IMR-90 (cell line): ENCODE measurements around the gene SGCA. TPM values are rescaled to one million over a fixed set of nuclear protein-coding genes. Genes with fewer than 3 reads are reported as not detected.

Source experiments
- ATAC-seq: fragments of 200-7000 bp; cut with Tn5 transposase; 2 replicates; pipeline ENCODE4 v1.9.1; 2020; ENCODE audit warnings: low read depth, mild to moderate bottlenecking, moderate library complexity
- BruUV-seq: library from RNA; stranded (reverse); fragments of 400-500 nt; replicated peaks from 2 replicates; lab custom pipeline; 2021; lab: Mats Ljungman, UMichigan
- CTCF ChIA-PET: fragments of 300-600 bp; formaldehyde crosslinking; extraction: SDS; loops from one replicate; lab custom pipeline; 2021; ENCODE audit warnings: antibody characterized with exemption; lab: Yijun Ruan, JAX
- POLR2A ChIA-PET: fragments of 300-600 bp; sonication (Branson Sonifier 250); formaldehyde crosslinking; loops from one replicate; lab custom pipeline; 2022; ENCODE audit warnings: antibody characterized with exemption; ENCODE audit not compliant: unreplicated experiment; lab: Charles Lee
- DNase-seq: peaks from one replicate; pipeline ENCODE4 v3.0.0; 2013
- H2AFZ ChIP-seq: replicated peaks from 2 replicates; pipeline ENCODE3; 2013; ENCODE audit warnings: low read length, mild to moderate bottlenecking; ENCODE audit not compliant: poor library complexity
- H2AK5ac ChIP-seq: 2 replicates; pipeline ENCODE4 v1.6.1; 2013; ENCODE audit warnings: low read depth, low read length, inconsistent platforms
- H2AK9ac ChIP-seq: replicated peaks from 2 replicates; pipeline ENCODE3; 2013; ENCODE audit warnings: mild to moderate bottlenecking, low read depth, low read length, moderate library complexity; ENCODE audit not compliant: poor library complexity
- H2BK120ac ChIP-seq: 2 replicates; pipeline ENCODE4 v1.6.1; 2013; ENCODE audit warnings: low read depth, low read length, inconsistent platforms
- H2BK15ac ChIP-seq: 3 replicates; pipeline ENCODE4 v1.6.1; 2013; ENCODE audit warnings: low read depth, low read length, inconsistent platforms
- H2BK20ac ChIP-seq: 2 replicates; pipeline ENCODE4 v1.6.1; 2013; ENCODE audit warnings: low read depth, mild to moderate bottlenecking, inconsistent platforms, low read length, moderate library complexity
- H2BK5ac ChIP-seq: 2 replicates; pipeline ENCODE4 v1.6.1; 2013; ENCODE audit warnings: mild to moderate bottlenecking, low read depth, low read length, inconsistent platforms; ENCODE audit not compliant: poor library complexity, severe bottlenecking
- H3K14ac ChIP-seq: replicated peaks from 2 replicates; pipeline ENCODE4 v1.6.1; 2013; ENCODE audit warnings: low read depth, low read length, inconsistent platforms
- H3K18ac ChIP-seq: 2 replicates; pipeline ENCODE4 v1.6.1; 2013; ENCODE audit warnings: low read depth, low read length, control low read depth
- H3K23ac ChIP-seq: 2 replicates; pipeline ENCODE4 v1.6.1; 2013; ENCODE audit warnings: low read depth, low read length, inconsistent platforms
- H3K27ac ChIP-seq: 2 replicates; pipeline ENCODE4 v1.5.1; 2013; ENCODE audit warnings: mild to moderate bottlenecking, control low read depth, low read length; ENCODE audit not compliant: insufficient read depth
- H3K27me3 ChIP-seq: 2 replicates; pipeline ENCODE4 v1.6.1; 2013; ENCODE audit warnings: low read length; ENCODE audit not compliant: control insufficient read depth, insufficient read depth
- H3K36me3 ChIP-seq: 2 replicates; pipeline ENCODE4 v1.6.1; 2013; ENCODE audit warnings: low read length, mixed read lengths; ENCODE audit not compliant: control insufficient read depth, insufficient read depth
- H3K4ac ChIP-seq: 2 replicates; pipeline ENCODE4 v1.6.1; 2013; ENCODE audit warnings: low read depth, low read length, inconsistent platforms
- H3K4me1 ChIP-seq: 2 replicates; pipeline ENCODE4 v1.6.1; 2013; ENCODE audit warnings: low read length, mixed read lengths; ENCODE audit not compliant: control insufficient read depth, insufficient read depth
- H3K4me2 ChIP-seq: 2 replicates; pipeline ENCODE4 v1.6.1; 2013; ENCODE audit warnings: low read depth, mild to moderate bottlenecking, control low read depth, low read length, moderate library complexity
- H3K4me3 ChIP-seq: 2 replicates; pipeline ENCODE4 v1.5.1; 2013; ENCODE audit warnings: low read depth, mild to moderate bottlenecking, control low read depth, low read length, moderate library complexity; ENCODE audit not compliant: insufficient read depth
- H3K56ac ChIP-seq: 2 replicates; pipeline ENCODE4 v1.6.1; 2013; ENCODE audit warnings: low read length, inconsistent platforms; ENCODE audit not compliant: insufficient read depth; ENCODE audit errors: extremely low read depth
- H3K79me1 ChIP-seq, 2 experiments: 2 replicates each; pipeline ENCODE4 v1.6.1; 2013; ENCODE audit warnings: low read length in 2 of 2, inconsistent platforms in 1 of 2, low read depth in 1 of 2
- H3K9ac ChIP-seq: 2 replicates; pipeline ENCODE4 v1.6.1; 2013; ENCODE audit warnings: low read depth, low read length, control low read depth
- H3K9me1 ChIP-seq: 2 replicates; pipeline ENCODE4 v1.6.1; 2013; ENCODE audit warnings: low read length, inconsistent platforms; ENCODE audit not compliant: insufficient read depth
- H3K9me3 ChIP-seq: 2 replicates; pipeline ENCODE4 v1.6.1; 2013; ENCODE audit warnings: low read length; ENCODE audit not compliant: control insufficient read depth, insufficient read depth
- H4K20me1 ChIP-seq: 2 replicates; pipeline ENCODE4 v1.6.1; 2013; ENCODE audit warnings: low read length, inconsistent platforms; ENCODE audit not compliant: insufficient read depth
- H4K5ac ChIP-seq: 2 replicates; pipeline ENCODE4 v1.6.1; 2013; ENCODE audit warnings: mild to moderate bottlenecking, low read depth, low read length, control low read depth
- H4K8ac ChIP-seq, 2 experiments: 2 replicates each; pipeline ENCODE4 v1.6.1; 2013; ENCODE audit warnings: low read depth in 2 of 2, low read length in 2 of 2, control low read depth in 1 of 2, inconsistent platforms in 1 of 2
- H4K91ac ChIP-seq: 2 replicates; pipeline ENCODE4 v1.6.1; 2013; ENCODE audit warnings: low read depth, low read length, inconsistent platforms; ENCODE audit not compliant: insufficient read depth
- CEBPB ChIP-seq: IDR thresholded peaks from 2 replicates; pipeline ENCODE4 v1.6.1; 2012; ENCODE audit warnings: low read depth, low read length, improper control_type of control experiment
- CHD1 ChIP-seq: IDR thresholded peaks from 2 replicates; pipeline ENCODE4 v1.6.1; 2012; ENCODE audit warnings: low read depth, low read length, improper control_type of control experiment
- CTCF ChIP-seq: conservative IDR thresholded peaks from 2 replicates; pipeline ENCODE4 v1.5.1; 2012; ENCODE audit warnings: mild to moderate bottlenecking, low read depth, low read length, improper control_type of control experiment
- ELK1 ChIP-seq: fragments of 150-350 bp; IDR thresholded peaks from 2 replicates; pipeline ENCODE4 v1.6.1; 2016; ENCODE audit warnings: low read depth, mild to moderate bottlenecking, low read length, moderate library complexity, borderline replicate concordance
- FOS ChIP-seq: fragments of 150-350 bp; IDR thresholded peaks from 2 replicates; pipeline ENCODE4 v1.6.1; 2016; ENCODE audit warnings: low read depth, low read length
- NFE2L2 ChIP-seq: fragments of 150-350 bp; IDR thresholded peaks from 2 replicates; pipeline ENCODE4 v1.6.1; 2016; ENCODE audit warnings: low read depth, mild to moderate bottlenecking, low read length
- POLR2A ChIP-seq: IDR thresholded peaks from 2 replicates; pipeline ENCODE4 v1.6.1; 2012; ENCODE audit warnings: mild to moderate bottlenecking, low read depth, low read length
- RAD21 ChIP-seq: IDR thresholded peaks from 2 replicates; pipeline ENCODE4 v1.6.1; 2012; ENCODE audit warnings: low read length, improper control_type of control experiment
- WGBS, 2 experiments: methylation state at CpG; one replicate each; pipeline versions ENCODE4 v1.1.5 to v1.1.7; 2013; ENCODE audit warnings: missing lambda C conversion rate in 2 of 2; ENCODE audit not compliant: insufficient read length in 1 of 2; ENCODE audit errors: extremely low coverage in 2 of 2; 5-methylcytosine and 5-hydroxymethylcytosine counted together
- dilution Hi-C: fragments of 300-500 bp; cut with HindIII; formaldehyde crosslinking; loops from one replicate; pipeline ENCODE4 v1.14.3; 2018; ENCODE audit warnings: low sequenced_read_pairs; ENCODE audit not compliant: unreplicated experiment
- in situ Hi-C: fragments of 300-500 bp; cut with MboI; formaldehyde crosslinking; loops from 3 replicates; pipeline ENCODE4 v1.14.3; 2019; ENCODE audit warnings: low sequenced_read_pairs, inconsistent platforms, mixed read lengths
- intact Hi-C: fragments of 100-400 bp; cut with micrococcal nuclease; formaldehyde crosslinking; loops from 2 replicates; pipeline ENCODE4 v1.10.0; 2022
- polyA plus RNA-seq, 3 experiments: library from polyadenylated mRNA; depleted of rRNA; stranded (reverse); fragments of >200 nt; gene quantifications; 2 replicates each; pipeline ENCODE4 v1.2.3, GENCODE V29; 2012; ENCODE audit warnings: low replicate concordance in 1 of 3
- total RNA-seq: library from RNA; depleted of rRNA; stranded (reverse); fragments of >200 nt; gene quantifications from 2 replicates; pipeline ENCODE4 v1.2.3, GENCODE V29; 2012

SGCA gene
- total and polyA plus RNA-seq, 2 of the 4 experiments (the other 2 are of a cell fraction), result 0.19 TPM; not detected in 1

GRCh38 chr17:50196826-50197225 lies 31.0 kb downstream of the SGCA start (continued):
- peak; percentile 70; the same call in 1 of the 2 replicates for TF ChIP-seq CEBPB

GRCh38 chr17:50198026-50198669 lies 32.3 kb downstream of the SGCA start:
- Histone ChIP-seq H3K18ac (peak overlapping the region; percentile 83), H3K9ac (peak overlapping the region; percentile 98), H3K27me3 (no peaks in the 10 kb centered on the region), H3K36me3 (peaks cover 65% of the 10 kb centered on the region), H4K91ac (peak overlapping the region; percentile 78), H3K9me3 (no peaks in the 10 kb centered on the region), H2BK5ac (peak overlapping the region; percentile 99), H3K23ac (peak overlapping the region; percentile 100), H2BK15ac (0 out of 3 replicates have a peak overlapping the region, but pooled peaks have one; percentile 3), H2AFZ (peak overlapping the region; percentile 6), H3K4ac (peak overlapping the region; percentile 100), H2BK20ac (peak overlapping the region; percentile 6; the same call in 1 of the 2 replicates), H3K4me1 (peaks cover 45% of the 10 kb centered on the region), H2AK9ac (peak overlapping the region; percentile 18), H2BK120ac (peak overlapping the region; percentile 28), H2AK5ac (peak overlapping the region; percentile 64), H3K14ac (peak overlapping the region; percentile 100), H4K5ac (peak overlapping the region; percentile 87), H4K8ac (peak overlapping the region; percentile 65 to 97), H3K4me3 (peak overlapping the region; percentile 80), H3K79me1 (peaks cover 17 to 66% of the 10 kb centered on the region in 2 experiments; a peak in 3 of 4 replicates), H3K27ac (peak overlapping the region; percentile 99), H3K4me2 (peak overlapping the region; percentile 78), H4K20me1 (peaks cover 75% of the 10 kb centered on the region), H3K9me1 (0 out of 2 replicates have a peak, but pooled peaks cover 3% of the 10 kb centered on the region), H3K56ac (peak overlapping the region; percentile 92)
- ATAC-seq, result no peak
- TF ChIP-seq NFE2L2 (no peak), FOS (no peak), CTCF (peak; percentile 56), POLR2A (peak; percentile 59), RAD21 (peak; percentile 48), CHD1 (no peak), ELK1 (no peak)
- ChIA-PET POLR2A (interaction anchor here (1.5 to 3.7 kb wide), 3 partner anchors 12 to 72 kb away, joined by 4 to 26 read pairs (median 17); no protein-coding TSS in a partner anchor), CTCF (no interaction called here)
- BruUV-seq, result no TSS peak
- in situ Hi-C loops, result loop anchor here (5.0 kb wide), 1 partner anchor 74 kb away; the partner anchor contains the start of gene TMEM92
- no CpG with 5 or more reads among the region's 7 CpGs for WGBS, 2 experiments
- dilution Hi-C loops, result no loop called here
- DNase-seq, result peak; percentile 63
- intact Hi-C loops, result no loop called here
